Stimulated activated CD4-positive, alpha-beta T cell treated with anti-CD3 and anti-CD28 coated beads, Interleukin-1b, Interleukin-23, amount 100 ng/mL, for 1 hour (primary cell): ENCODE results near the gene RERE.
"Not testable (repeated sequence)": the region's sequence is repeated elsewhere in the genome, so short reads cannot be mapped to it uniquely, and the experiment has no call there.

Source experiments
- DNase-seq, 2 donors: peaks; one replicate each; pipeline ENCODE4 v3.0.0-alpha.2; 2020; ENCODE audit warnings: low read depth in 2 of 2

Gene RERE

DNA sequence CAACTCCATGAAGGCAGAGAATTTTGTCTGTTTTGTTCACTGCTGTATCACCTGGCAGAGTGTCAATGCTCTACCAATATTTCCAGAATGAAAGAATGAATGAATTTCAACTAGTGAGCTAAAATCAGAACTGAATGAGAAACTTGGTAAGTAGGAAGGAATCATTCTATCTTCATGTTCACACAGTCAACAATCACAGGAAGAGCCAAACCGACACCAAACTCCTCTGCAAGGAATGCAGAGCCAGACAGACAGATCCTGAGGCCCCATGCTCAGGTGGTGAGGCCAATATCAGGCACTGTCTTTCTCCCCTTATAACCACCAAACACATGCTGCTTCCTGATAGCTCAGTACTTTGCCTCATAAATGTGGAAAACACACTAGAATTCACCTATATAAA, 360.4 kb downstream of the RERE start:
- DNase-seq = no peak

DNA sequence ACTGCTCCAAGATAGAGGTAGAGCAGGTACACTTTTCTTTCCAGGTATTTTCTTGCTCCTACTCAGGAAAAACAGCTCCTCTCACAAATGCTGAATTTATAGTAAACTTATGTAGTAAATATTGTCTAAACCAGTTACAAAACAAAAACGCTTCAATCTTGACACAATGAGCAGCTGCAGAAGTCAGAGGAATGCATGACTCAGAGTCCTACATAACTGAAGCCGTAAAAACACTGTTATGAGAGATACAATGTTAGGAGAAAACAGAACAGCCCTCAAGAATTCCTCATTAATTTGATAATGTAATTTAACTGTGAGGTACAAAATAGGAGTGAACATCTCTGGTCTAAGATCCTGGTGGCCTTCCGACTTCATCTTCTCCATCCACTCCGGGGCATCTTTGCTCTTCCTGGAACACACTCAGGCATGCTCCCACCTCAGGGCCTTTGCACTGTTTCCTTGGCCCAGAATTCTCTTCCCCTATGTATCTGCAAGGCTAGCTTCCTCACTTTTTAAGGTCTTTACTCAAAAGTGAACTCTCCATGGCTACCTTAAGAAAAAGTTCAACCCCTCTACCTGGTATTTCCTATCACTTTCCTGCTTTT, 361.0 kb downstream of the RERE start:
- no peak for DNase-seq

DNA sequence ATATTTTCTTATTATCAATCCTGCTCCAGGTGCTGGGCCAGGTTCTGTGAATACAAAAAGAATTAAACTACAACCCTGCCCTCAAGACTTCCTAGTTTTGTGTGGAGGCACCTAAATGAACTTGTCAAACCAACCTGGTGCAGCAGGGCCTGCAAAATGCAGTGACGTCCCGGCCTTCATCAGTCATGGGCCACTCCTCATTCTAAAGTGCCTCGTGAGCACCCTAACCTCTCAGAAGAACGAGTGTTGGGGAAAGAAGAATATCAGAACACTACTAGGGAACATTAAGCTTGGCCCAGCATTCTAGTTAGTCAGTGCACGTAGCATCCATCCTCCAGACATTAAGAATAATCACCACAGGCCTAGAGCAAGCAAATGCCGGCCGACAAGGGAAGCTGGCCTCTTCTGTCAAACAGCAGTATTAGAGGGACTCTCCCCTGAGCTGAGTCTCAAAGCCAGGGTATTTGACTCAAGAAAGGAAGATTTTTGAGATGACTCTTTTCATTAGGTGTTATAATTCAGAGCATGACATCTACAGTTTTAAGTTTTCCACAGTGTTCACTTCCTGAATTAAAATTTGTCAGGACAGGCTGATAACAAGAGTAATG, 361.6 kb downstream of the RERE start:
- no peak for DNase-seq

DNA sequence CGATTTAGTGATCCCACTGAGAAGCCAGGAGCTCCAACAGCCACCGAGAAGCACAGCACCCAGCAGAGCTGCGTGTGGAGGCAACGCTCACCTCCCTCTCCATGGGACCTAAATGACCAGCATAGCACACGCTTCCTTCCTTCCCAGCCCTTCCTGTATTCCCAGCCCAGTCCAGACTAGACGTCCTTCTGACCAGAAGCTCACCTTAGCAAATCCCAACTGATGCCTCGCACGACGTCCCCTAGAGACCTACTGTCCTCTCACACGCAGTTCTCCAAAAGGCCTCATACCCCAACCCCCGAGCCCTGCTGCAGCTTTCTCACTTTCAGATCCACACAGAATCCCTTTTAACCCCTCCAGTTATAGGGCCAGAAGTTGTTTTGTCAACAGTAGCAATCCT, 367.1 kb downstream of the RERE start:
- DNase-seq = no peak

DNA sequence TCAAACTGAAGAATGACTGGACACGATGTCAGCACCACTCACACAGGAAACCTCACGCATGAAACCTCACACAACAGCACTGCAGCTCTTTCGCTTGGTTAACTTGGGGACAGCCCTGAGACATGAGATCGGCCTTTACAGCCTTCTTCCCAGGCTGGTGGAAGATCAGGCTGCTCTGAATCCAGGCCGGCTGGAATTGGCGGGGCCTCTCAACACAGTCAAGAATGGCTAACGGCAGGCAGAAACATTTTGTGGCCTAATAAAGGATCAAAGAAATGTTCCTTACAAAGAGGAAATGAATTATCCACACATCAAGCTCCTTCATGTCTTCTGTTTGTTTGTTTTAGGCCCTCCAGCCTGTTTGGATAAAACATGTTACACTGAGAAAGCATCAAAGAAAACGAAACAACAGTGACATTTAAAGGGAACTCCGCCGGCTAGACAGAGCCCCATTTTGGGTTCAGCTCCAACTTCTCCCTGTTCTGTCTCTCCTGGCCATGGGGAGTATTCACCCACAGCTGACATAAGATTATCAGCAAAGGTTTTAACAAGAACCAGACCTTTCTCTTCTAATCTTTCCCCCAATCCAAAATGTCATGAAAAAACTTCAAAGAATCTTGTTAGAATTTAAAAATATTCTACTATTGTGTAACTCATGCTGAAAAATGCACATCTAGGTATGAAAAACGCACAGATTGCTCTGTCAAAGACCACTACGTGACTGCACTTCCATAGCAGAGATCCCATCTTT, 368.4 kb downstream of the RERE start:
- DNase-seq = no peak

DNA sequence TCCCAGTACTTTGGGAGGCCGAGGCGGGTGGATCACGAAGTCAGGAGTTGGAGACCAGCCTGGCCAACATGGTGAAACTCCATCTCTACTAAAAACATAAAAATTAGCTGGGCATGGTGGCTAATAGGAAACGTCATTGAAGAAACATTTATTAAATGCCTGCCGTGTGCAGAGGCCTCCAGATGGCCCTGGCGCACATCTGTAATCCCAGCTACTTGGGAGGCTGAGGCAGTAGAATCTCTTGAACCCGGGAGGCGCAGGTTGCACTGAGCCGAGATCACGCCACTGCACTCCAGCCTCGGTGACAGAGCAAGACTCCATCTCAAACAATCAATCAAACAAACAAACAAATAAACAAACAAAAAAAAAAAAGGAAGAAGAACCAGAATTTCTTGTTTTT, 368.9 kb downstream of the RERE start:
- not testable (repeated sequence) for DNase-seq

DNA sequence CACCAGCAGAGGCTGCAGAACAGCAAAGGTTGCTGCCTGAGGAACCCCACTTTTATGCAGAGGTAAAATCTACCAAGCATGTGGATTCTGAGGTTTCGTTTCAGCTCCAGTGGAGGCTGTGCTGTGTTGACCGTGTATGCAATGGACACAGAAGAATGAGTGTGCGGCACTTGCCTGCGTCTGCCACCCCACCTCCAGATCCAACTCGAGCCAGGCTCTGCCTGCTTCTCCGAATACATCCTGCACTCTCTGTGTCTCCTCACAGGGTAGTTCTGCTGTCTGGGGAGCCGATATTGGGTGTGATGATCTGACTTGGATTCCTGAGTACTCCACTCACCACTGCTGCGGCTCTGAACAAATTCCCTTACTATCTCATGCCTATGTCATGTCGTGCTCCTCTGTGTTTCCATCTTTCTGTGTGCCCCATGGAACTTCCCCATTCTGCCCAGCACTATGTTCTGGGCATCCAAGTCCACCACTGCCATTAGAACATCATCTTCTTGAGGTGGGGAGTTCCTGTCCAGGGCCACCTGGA, 369.8 kb downstream of the RERE start:
- DNase-seq = no peak

DNA sequence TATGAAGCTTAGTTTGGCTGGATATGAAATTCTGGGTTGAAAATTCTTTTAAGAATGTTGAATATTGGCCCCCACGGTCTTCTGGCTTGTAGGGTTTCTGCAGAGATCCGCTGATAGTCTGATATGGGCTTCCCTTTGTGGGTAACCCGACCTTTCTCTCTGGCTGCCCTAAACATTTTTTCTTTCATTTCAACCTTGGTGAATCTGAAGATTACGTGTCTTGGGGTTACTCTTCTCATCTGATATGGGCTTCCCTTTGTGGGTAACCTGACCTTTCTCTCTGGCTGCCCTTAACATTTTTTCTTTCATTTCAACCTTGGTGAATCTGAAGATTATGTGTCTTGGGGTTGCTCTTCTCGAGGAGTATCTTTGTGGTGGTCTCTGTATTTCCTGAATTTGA, 371.3 kb downstream of the RERE start:
- DNase-seq = not testable (repeated sequence)

DNA sequence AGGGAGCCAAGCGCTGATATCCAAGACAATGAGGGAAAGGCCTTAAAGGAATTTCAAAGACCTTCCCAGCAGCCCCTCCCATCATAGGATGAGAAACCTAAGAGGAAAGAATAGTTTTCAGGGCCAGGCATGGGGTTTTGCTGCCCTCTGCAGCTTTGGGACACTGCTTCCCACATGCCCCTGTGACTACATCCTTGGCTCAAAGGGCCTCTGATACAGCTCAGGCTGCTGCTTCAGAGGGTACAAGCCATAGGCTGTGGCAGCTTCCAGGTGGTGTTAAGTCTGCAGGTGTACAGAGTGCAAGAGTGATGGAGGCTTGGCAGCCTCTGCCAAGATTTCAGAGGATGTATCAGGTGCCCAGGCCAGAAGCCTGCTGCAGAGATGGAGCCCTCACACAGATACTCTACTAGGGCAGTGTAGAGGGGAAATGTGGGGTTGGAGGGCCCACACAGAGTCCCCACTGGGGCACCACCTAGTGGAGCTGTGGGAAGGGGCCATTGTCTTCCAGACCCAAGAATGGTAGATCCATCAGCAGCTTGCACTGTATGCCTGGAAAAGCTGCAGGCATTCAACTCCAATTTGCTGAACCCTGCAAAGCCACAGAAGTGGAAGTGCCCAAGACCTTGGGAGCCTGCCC, 373.8 kb downstream of the RERE start:
- no peak for DNase-seq

DNA sequence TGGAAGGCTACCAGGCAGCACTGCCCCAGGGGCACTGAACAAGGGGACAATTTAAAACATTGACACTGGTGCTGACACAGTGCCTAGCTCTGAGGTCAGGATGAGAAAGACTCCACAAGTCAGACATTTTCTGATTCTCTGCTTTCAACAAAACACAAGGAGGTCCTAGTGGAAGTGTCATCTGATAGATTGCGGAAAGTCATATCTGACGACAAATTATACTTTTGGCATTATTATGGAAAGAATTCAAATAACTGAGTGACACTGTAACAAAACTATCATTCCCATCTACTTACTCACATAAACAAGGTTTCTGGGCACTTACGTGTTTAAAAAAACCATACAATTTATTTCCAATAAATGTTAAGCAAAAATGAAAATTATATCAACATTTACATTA, 376.0 kb downstream of the RERE start:
- DNase-seq = no peak

DNA sequence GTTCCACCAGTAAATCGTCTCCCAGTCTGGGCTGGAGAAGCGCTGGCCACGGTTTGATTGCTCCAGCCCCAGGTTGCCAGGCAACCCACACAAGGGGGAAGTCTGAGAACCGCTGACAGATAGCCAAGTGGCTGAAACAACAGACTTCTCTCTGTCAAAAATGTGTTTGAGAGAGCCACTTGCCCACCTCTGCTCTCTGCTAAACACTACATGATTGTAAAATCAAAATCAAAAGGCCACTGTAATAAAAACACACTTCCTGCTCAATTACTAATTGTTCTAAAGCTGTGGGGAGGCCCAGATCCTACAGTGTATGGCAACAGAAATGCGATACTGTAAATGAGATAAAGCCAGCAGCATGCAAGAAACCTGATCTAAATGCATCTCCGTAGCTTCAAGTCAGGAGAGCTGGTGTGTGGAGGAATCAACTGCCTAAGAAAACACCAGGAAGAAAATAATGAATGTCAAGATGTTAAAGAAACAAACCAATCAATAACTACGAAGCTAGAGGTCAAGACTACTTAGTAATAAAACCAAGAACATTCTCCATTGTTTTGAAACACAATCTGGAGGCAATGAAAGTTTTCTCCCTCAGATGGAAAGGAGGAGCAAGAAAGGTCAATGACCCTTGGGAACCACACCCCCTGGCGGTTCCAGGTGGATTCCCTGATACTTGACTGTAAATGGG, 378.3 kb downstream of the RERE start:
- DNase-seq = no peak

DNA sequence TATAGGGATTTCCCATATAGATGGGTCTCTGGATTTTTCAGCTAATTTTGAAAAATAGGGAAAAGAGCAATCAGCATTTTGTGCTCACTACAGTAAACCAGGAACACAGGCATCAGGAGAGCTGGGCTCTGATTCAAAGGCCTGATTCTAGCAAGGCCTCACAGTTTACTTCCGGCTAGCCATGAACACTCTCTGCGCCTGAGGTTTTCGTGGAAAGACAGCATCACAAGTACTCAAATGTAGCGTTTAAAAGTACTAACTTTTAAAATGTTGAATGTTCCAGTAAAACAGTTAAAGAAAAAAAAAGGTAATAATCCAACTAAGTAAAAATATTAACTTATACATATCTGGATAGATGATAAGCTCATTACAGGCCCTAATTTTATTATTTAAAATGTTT, 379.0 kb downstream of the RERE start:
- DNase-seq = no peak

DNA sequence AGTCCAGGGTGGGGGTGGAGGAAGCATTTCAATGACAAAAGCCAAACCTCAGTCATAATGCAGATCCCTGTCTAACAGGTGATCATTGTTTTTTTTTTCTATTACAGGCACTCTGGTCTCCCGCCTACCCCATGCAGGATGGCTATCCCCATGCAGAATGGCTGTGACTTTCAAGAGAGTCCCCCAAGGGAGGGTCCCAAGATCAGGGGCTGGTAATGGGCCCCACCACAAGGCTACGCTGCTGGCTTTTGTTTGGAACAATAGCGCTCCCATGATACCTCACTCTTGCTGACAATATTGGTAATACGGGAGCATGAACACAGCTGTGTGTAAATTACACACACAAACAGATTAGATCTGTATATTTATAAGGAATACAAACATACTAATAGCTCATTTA, 380.1 kb downstream of the RERE start:
- no peak for DNase-seq

DNA sequence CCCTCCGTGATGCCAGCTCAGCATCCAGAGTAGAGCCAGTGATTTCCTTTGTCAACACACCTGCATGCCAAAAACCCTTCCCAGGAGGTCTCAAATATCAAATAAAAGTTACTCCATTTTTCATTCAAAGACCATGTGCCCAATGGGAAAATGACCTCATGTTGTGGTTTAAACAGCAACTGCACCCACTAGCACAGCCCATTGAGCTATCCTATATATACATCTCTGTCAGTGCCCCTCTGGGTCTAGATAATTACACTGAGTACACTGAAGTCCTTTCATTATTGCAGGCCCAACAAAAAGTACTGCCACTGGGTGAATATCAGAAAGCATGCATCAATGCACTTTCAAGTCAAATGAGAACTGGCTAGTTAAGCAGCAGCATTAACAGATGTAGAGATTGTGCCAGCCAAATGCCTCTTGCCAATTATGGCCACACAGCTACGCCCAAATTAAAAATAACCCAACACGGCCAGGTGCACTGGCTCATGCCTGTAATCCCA, 381.8 kb downstream of the RERE start:
- no peak for DNase-seq

DNA sequence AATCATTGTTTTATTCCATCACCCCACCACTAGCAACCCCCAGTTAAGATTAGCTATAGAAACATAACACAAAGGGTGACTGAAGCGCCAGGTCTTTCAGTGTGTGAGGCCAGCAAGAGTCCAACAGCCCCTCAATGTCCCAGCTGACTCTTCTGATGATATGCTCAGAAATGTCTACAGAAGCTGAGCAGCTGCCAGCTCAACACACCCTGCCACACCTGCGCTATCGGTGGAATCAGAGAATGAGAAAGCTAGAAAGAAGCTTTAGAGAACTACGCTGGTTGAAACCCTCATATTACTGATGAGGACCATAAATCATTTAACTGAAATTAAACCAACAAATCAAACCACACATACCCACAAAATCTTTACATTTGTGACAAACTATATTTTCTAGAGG, 383.3 kb downstream of the RERE start:
- DNase-seq = no peak

DNA sequence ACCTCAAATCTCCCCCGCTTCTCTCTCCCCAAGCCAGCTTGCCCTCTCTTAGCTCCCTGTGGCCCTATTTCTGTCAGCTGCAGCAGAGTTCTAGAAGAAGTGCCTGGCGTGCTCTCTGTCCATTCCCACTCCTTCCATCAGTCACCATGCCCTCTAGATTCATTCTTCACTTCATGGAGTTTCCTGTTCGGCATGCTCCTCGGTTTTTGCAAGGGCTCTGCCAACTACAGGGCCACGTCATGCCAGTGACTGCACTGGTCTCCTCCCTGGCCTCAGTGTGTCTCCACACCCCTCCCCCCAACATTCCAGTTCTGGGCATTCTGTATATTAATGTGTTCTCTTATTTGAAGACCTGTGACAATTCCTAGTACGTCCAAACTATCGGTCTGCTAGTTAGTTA, 385.7 kb downstream of the RERE start:
- DNase-seq = no peak

DNA sequence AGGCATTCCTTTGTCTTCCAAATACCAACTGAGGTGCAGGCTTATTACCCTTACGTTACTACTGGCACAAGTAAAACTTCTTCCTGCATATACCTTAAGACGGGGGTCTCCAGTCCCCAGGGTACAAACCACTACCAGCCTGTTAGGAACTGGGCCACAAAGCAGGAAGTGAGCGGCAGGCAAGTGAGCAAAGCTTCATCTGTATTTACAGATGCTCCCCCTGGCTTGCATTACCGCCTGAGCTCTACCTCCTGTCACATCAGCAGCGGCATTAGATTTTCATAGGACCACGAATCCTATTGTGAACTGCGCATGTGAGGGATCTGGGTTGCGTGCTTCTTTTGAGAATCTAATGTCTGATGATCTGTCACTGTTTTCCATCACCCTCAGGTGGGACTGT, 386.4 kb downstream of the RERE start:
- no peak for DNase-seq

DNA sequence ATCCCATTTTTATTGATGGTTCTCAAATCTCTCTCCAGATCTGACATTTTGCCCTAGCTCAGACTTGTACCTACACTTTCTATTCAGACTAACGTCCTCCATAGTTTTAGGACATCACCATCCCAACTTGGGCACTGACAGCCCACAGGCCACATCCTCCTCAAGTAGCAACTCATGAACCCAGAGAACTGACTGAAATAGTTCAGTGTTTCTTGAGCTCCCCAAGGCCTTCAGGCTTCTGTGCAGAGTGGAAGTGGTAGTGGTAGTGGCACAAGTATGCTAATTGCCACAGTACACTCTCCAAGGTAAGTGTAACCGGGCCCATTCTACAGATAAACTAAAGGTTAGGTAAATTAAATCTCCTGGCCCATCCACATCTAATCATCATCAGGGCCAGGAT, 387.0 kb downstream of the RERE start:
- no peak for DNase-seq

DNA sequence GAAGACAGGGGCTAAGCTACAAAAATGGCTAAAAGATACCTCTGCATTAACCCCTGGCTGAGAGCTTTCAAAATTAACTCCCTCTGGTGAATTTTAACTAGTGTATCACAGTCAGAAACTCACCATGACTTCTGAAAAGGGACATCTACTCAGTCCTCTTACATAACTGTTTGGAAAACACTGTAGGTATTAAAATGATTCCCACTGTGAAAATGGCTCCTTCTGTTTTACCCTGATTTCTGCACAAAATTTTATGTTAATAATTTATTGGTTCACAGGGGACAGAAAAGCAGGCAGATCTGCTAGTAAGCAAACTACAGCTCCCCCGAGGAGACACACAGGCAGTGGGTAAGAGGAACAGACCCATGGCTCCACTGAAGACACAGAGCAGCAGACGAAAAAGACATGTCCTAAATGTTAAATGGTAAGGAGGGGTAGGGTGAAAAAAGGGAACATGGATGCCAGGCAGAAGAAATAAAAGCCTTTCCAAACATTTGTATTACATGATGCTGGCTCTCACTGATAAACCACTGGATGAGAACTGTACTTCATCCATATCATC, 387.8 kb downstream of the RERE start:
- DNase-seq = no peak

DNA sequence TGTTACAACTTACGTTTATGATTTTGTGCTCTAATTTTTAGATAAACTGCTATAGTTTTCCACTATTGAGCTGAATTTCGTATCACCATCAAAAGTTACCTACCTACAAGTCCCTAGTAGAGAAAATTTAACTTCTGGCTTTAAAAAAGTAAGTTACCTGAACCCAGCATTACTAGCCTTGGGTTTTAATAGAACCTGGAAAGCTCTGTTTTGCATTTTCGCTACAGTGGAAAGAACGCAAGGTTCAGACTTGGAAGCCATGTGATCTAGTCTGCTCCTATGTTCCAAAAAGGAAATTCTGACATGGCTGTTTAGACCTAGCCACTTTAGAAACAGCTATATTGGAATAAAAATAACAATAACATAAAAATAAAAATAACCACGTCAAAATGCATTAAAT, 389.0 kb downstream of the RERE start:
- no peak for DNase-seq

DNA sequence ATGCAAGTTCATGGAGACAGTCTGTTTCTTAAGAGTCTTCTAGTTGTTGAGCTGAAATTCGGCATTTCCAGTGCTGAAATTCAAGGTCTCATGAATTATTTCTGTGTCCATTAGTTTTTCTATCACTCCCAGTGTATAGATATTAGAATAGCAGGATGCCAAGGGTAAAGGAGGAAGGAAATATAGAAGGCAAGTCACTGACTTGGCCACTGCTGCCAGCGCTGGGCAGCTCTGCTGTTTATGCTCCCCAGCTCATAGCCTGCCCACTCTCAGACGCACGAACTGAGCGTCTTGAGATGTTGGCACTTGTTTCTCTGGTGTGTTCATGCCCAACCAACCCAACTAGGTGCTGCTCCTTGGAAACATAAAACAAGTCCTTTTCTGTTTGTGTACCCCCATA, 389.5 kb downstream of the RERE start:
- DNase-seq = no peak

DNA sequence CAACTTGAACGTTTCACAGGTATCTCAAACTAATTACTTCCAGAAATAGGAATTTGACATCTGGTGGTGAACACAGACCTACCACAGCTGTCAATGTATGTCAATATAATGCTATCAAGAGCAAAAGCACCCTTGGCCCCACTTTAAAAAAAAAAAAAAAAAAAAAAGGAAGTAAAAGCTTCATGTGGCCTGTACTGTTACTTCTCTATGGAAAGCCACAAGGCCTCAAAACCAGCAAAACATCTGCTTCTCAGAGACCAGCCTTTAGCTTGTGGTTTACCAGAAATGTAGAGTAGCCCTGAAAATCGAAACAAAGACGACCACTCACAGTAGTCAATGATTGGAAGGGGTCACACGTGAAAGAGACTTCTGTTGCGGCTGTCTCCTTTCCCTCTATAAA, 389.9 kb downstream of the RERE start:
- no peak for DNase-seq
